ENCODE data around the gene C2orf68.

DNA sequence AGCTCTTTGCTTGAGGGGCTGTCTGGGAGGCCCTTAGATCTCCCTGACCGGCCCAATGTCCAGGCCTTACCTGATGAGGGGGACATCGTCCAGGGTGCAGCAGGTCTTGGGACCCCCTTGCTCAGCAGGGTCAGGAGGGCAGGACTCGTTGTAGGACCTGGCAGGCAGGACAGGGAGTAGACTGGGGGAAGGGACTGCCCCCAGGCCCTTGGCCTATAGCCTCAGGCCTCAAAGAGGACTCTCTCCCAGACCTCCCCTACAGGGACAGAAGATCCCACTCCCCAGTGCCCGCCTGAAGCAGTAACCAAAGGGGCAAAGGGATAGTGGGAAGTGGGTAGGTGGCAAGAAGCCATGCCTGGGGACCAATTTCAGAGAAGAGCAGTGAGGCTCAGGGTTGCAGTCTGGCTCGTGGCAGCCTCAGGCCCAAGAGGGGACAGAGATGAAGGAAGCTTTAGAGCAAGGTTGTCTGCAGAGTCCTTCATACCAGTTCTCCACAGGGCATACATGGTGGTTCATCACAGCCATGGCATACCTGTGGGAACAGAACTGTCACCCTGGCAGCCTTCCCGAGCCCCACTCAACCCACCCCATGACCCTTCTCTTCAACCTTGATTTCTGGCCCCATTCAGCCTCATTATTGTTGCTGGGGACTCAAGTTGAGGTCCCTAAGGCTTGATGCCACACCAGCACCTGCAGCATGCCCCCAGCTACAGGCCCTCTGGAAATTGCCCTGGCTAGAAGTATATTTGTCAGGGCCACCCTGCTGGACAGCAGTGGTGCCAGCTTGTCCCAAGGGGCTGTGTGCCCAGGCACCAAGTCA lies 10.7 kb downstream of the C2orf68 start:
- TF ChIP-seq, protein P1, sequence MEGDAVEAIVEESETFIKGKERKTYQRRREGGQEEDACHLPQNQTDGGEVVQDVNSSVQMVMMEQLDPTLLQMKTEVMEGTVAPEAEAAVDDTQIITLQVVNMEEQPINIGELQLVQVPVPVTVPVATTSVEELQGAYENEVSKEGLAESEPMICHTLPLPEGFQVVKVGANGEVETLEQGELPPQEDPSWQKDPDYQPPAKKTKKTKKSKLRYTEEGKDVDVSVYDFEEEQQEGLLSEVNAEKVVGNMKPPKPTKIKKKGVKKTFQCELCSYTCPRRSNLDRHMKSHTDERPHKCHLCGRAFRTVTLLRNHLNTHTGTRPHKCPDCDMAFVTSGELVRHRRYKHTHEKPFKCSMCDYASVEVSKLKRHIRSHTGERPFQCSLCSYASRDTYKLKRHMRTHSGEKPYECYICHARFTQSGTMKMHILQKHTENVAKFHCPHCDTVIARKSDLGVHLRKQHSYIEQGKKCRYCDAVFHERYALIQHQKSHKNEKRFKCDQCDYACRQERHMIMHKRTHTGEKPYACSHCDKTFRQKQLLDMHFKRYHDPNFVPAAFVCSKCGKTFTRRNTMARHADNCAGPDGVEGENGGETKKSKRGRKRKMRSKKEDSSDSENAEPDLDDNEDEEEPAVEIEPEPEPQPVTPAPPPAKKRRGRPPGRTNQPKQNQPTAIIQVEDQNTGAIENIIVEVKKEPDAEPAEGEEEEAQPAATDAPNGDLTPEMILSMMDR (IDR thresholded peaks at IDR 0.05), result no peak
- no peak for TF ChIP-seq POLR2A (IDR thresholded peaks at IDR 0.05)

Data from uterus (tissue), 2 donors.